NCI-H1930 (cell line): ENCODE measurements around the gene SPAG16.
"Not testable (repeated sequence)": the region's sequence is repeated elsewhere in the genome, so short reads cannot be mapped to it uniquely, and the experiment has no call there.

ENCODE experiments used
- DNase-seq, 2 experiments: peaks; one replicate each; lab custom pipeline; 2025; lab: John Stamatoyannopoulos, UW

SPAG16 gene

DNA sequence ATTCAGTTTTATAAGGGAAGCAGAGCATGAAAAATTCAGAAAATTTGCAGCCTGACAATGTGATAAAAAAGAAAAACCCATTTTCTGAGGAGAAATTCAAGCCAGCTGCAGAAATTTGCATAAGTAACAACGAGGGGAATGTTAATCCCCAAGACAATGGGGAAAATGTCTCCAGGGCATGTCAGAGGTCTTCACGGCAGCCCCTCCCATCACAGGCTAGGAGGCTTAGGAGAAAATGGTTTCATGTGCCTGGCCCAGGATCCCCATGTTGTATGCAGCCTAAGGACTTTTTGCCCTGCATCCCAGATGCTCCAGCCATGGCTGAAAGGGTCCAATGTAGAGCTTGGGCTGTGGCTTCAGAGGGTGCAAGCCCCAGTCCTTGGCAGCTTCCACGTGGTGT lies 714.7 kb downstream of the SPAG16 start:
- not testable (repeated sequence) for DNase-seq

DNA sequence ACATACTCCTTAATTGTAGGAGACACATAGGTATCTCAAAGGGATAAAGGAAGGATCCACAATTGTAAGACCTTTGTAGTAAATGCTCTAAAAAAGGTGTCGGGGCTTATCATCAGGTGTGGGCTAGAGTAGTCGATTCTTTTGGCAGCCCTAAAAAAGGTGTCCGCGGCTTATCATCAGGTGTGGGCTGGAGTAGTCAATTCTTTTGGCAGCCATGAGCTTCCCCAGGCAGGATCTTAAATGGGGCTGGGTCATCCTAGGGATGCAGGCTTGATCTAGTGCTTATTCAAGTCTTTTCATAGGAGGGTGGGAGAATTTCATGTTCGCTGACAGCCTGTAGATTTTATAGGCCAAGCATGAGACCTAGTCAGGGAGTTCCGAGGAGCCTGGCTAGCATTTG lies 720.2 kb downstream of the SPAG16 start:
- no peak for DNase-seq

DNA sequence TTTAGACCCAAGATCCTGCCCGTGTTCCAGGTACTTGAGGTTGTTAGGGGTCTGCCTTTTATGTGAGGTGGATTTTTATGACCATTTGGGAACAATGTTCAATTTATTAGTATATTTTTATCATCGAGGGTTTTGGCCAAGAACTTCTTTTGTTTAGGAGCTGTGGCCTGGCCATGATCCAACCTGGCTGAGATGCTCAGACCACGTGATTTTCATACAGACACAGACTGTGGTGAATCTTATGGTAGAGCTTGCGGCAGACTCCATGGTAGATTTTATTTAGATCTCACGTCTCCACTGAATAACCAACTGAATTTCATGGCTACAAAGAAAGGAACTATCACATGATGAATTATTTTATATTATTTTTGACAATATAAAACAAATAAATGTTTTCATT lies 721.1 kb downstream of the SPAG16 start:
- DNase-seq: no peak

GRCh38 chr2:214006601-214007000 lies 722.3 kb downstream of the SPAG16 start:
- DNase-seq: no peak

- no peak for DNase-seq
These were observed 727.4 kb downstream of the SPAG16 start for GRCh38 chr2:214011676-214012075.

DNA sequence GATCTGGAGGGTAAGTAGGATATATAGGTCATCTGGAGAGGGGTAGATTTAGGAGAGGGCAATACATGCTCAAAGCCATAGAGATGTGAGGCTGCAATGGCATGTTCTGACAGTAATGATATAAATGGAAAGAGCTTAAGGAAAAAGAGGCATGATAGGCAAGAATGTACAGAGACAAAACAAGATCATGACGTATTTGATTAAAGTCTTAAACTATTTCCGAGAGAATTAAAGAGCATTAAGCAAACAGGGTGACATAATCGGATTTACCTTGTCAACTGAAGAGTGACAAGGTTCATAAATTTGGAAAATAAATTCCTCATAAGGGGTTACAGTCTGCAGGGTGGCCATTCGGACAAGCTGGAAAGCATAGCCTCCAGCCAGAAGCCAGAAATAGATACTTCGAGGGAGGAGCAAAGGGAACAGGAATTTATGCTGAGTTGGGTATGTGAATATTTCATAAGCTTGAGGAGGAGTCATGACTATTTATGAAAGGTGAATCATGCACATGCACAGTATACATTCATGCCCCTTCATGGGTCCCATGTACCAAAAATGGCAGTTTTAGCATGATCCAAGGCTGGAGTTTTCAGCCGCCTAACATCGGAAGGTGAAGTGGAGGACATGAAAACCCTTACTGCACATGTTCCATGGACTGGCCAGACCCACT lies 730.4 kb downstream of the SPAG16 start:
- no peak for DNase-seq

DNA sequence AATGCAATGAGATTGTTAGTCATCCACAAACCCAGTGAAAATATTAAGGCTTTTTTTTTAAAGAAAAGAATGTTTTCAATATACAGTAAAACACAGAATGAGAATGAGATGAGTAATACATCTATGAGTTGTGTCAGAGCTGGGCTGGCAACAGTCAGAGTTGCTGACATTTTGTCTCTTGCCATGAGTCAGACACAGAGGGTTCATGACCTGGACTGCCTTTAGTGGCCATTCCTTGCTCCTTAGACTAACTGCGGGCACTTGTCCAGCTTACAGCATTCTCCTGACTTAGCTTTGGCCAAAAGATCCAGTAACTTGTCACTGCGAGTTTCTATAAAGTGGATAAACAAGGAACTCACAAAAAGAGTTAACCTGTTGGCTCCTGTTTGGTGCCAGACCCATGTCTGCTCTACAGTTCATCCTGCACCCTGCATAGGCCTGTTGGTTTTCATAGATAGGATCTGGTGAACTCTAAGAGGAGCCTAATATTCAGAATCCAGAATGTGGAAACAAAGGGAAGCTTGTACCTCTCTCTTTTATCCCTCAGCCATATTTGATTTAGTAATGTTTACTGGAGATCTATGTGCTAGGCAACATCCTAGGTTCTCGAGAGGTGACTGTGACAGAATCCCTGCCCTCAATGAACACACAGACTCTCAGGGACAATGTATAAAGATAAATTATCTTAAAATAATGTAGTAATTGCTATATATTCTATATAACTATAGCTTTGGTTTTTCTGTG lies 735.1 kb downstream of the SPAG16 start:
- no peak for DNase-seq

DNA sequence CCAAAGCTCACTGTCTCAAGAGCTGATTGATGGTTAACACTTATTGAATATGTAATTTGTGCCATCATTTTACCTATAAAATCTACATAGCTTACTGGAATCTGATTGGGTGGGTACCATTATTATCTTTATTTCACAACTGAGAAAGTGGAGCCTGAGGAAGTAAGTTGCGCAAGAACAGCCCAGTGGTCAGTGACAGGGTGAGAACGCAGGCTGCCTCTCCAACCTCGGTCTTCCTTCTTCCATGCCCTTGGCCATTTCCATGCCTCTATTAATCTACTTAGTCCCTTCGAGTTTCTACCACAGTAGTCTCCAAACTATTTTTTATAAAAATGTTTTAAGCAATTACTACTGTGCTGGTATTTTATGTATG lies 735.7 kb downstream of the SPAG16 start:
- no peak for DNase-seq

GRCh38 chr2:214029190-214029589 lies 744.9 kb downstream of the SPAG16 start:
- no peak for DNase-seq

- no peak for DNase-seq
These were observed 747.3 kb downstream of the SPAG16 start for GRCh38 chr2:214031566-214031965.

DNA sequence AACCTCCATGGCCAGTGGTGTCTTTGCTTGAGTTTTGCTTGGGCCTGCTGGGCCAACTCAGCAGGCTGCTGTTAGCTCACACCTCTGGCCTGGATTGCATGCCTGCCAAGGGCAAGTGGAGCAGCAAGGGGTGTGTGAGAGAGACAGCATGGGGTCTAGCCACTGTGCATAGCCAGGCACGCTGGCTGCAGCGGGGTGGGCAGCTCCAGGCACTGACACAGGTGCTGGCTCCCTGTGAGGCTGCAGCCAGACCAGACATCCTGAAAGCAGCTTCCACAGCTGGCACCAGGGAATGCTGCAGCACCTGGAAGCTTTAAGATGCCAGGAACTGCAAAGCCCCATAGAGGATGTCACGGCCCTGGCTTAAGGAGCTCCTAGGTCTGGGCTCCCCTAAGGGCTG lies 750.2 kb downstream of the SPAG16 start:
- DNase-seq: no peak

GRCh38 chr2:214035091-214035852 lies 751.0 kb downstream of the SPAG16 start:
- no peak for DNase-seq

DNA sequence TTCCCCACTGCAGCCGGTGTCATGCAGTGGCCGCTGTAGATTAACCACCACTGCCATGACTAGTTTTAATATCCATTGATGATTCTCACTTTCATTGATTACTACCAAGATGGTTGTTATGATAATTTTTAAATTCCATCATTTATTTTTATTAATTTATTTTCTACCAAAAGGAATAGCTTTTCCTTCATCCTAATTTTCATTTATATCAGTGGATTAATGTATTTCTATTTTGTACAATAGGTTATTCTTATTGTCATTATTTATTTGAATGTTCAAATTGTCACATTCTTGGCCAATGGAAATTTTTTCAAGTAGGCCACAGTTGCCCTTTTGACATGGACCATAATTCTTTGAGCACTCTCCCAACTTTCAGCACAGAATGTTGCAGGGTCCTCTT lies 751.7 kb downstream of the SPAG16 start:
- no peak for DNase-seq

DNA sequence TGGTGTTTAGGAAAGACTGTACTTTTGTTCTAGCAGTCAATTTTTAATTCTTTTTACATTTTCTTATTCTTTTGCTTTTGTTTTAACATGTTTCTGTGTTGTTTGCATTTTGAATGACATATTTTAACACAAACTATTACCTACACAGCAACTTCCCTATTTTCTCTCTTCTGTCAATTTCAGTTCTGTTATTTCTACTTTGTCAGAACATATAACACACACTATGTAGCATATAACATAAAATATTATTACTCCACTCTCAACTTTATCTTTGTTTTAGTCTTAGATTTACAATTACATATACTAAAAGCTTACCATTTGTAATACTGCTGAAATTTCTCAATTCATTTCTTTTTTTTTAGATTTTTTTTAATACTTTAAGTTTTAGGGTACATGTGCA lies 753.9 kb downstream of the SPAG16 start:
- DNase-seq: no peak

DNA sequence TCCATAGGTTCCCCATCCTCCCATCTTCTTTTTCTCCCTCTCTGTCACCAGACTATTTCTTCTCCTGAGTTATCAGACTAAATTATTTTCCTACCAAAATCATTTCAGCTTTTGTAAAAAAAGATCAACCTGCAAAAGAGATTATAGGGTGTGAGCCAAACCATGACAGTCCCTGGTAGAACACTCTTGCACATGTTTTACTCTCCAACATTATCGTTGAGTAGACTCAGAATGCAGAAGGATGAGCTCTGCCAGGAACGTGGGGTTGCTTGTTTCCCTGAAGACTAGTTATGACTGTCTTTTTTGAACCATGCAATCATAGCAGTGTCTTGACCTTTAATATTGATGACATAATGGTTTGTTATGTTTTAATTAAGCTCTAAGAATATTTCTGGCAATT lies 766.5 kb downstream of the SPAG16 start:
- no peak for DNase-seq

DNA sequence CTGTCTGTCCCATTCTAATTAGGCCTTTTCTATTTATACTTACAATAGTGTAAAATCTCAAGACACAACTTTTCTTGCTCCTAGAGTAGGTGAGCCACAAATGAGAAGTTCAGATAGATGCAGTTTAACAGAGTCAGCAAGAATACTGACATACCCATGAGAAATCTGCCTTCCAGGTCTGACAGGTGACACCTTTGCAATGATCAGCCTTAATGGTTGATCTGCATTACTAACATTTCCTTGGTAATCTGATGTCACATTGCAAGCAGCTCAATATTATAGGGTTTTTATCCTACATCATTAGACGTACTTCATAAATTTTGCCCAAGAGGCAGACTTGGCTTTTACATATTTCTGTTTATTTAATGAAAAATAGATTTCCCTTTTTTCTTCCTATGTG lies 767.3 kb downstream of the SPAG16 start:
- DNase-seq: no peak

DNA sequence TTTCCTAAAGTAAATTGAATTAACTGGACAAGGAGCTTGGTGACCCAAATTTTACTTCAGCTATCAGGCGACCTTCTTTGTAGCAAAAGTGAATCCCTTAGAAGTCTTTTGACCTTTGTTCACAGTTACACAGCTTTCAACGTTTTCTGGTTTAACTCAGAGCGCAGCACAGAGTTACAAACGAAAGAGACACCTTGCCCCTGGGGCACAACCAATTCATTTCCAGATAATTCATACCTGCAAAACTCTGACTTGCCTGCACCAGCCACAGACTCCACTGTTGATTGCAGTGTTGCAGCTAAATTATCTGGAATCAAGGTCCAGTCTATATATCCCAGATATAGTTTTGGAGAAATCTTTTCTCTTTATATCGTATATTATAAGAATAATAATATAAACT lies 768.0 kb downstream of the SPAG16 start:
- DNase-seq: no peak

DNA sequence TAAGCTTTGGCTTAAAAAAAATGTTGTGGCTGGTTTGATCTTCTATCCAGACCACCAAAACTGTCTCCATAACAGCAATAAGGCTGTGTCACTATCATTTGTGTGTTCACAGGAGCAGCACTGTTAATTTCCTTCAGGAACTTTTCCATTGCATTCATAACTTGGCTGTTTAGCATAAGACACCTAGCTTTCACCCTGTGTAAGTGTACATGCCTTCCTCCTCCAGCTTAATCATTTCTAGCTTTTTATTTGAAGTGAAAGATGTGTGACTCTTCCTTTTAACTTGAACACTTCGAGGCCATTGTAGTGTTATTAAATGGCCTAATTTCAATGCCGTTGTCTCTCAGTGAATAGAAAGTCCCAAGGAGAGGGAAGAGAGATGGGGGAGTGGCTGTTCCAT lies 773.7 kb downstream of the SPAG16 start:
- no peak for DNase-seq

DNA sequence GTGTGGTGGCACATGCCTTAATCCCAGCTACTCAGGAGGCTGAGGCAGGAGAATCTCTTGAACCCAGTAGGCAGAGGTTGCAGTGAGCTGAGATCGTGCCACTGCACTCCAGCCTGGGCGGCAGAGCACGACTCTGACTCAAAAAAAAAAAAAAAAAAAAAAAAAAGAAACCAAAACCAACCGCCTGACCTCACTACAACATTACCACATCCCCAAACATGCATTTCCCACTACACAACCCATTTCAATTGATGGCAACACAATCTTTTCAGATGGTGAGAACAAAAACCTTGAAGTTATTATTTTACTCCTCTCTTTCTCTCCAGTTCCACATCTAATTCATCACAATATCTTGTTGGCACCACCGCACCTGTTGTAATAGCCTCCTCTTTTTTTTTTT lies 778.0 kb downstream of the SPAG16 start:
- not testable (repeated sequence) for DNase-seq

- no peak for DNase-seq
These were observed 780.2 kb downstream of the SPAG16 start for GRCh38 chr2:214064471-214064870.

GRCh38 chr2:214066862-214067261 lies 782.6 kb downstream of the SPAG16 start:
- DNase-seq: peak in 1 of 2 experiments; percentile 23

DNA sequence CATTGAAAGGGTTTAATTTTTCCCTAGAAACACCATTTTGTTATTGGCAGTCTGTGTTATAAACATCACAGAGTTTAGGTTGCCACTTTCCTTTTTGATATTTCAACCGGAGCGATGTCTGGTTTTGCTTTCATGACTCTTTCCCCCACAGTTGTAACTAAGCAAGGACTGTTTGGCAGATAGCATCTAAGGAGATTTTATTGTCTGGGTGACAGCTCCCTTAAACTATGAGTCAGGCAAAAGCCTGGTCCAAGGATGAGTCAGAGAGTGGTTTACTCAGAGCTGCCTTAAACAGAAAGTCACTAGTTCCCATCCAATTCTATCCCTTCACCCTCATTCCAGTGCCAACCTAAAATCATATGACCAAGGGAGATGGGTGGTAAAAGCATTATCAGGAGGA lies 785.0 kb downstream of the SPAG16 start:
- DNase-seq: no peak

GRCh38 chr2:214075456-214075855 lies 791.2 kb downstream of the SPAG16 start:
- no peak for DNase-seq
